ENCODE results near the gene ZFHX3. TPM values are rescaled to one million over a fixed set of nuclear protein-coding genes. Genes with fewer than 3 reads are reported as not detected.

ZFHX3 gene
- polyA plus RNA-seq, 1 experiment, result 2.2 TPM

GRCh38 chr16:72752004-72752695 is 295.8 kb downstream of the ZFHX3 start:
- ChIA-PET CTCF (interaction anchor here (0.6 to 1.2 kb wide), 4 partner anchors 9 to 266 kb away, joined by 3 to 4 read pairs (median 3); no protein-coding TSS in a partner anchor), POLR2A (no interaction called here)
- H3K36me3 ChIP-seq (ENCODE audit: control insufficient read depth, insufficient read depth, low read length), result no peaks in the 10 kb centered on the region
- H3K4me3 ChIP-seq (ENCODE audit: low read depth, low read length), result no peak overlapping the region
- no peak for TF ChIP-seq CTCF (IDR thresholded peaks at IDR 0.05; ENCODE audit: insufficient read depth, low read depth, low read length)
- no peak for DNase-seq (ENCODE audit: low read depth)
- no peaks in the 10 kb centered on the region for H3K27me3 ChIP-seq (ENCODE audit: control insufficient read depth, insufficient read depth, low read length)

- ChIA-PET CTCF (no interaction called here), POLR2A (no interaction called here)
- H3K36me3 ChIP-seq (ENCODE audit: control insufficient read depth, insufficient read depth, low read length), result no peaks in the 10 kb centered on the region
- TF ChIP-seq CTCF (IDR thresholded peaks at IDR 0.05; ENCODE audit: insufficient read depth, low read depth, low read length), result no peak
- no peak for DNase-seq (ENCODE audit: low read depth)
- no peaks in the 10 kb centered on the region for H3K27me3 ChIP-seq (ENCODE audit: control insufficient read depth, insufficient read depth, low read length)
- no peak overlapping the region for H3K4me3 ChIP-seq (ENCODE audit: low read depth, low read length)
Measured at GRCh38 chr16:72751076-72751475, 296.9 kb downstream of the ZFHX3 start.

- Histone ChIP-seq H3K27me3 (ENCODE audit: control insufficient read depth, insufficient read depth, low read length) (no peaks in the 10 kb centered on the region), H3K4me3 (ENCODE audit: low read depth, low read length) (no peak overlapping the region), H3K36me3 (ENCODE audit: control insufficient read depth, insufficient read depth, low read length) (no peaks in the 10 kb centered on the region)
- TF ChIP-seq CTCF (IDR thresholded peaks at IDR 0.05; ENCODE audit: insufficient read depth, low read depth, low read length), result no peak
- ChIA-PET POLR2A (no interaction called here), CTCF (no interaction called here)
- no peak for DNase-seq (ENCODE audit: low read depth)
Measured at GRCh38 chr16:72749091-72749490, 298.8 kb downstream of the ZFHX3 start.

GRCh38 chr16:72744076-72744793 is 303.7 kb downstream of the ZFHX3 start:
- no peak for DNase-seq (ENCODE audit: low read depth)
- POLR2A ChIA-PET, result no interaction called here

More at GRCh38 chr16:72744076-72744793, 303.7 kb downstream of the ZFHX3 start:
- Histone ChIP-seq H3K4me3 (ENCODE audit: low read depth, low read length) (no peak overlapping the region), H3K27me3 (ENCODE audit: control insufficient read depth, insufficient read depth, low read length) (no peaks in the 10 kb centered on the region), H3K36me3 (ENCODE audit: control insufficient read depth, insufficient read depth, low read length) (no peaks in the 10 kb centered on the region)
- TF ChIP-seq CTCF (IDR thresholded peaks at IDR 0.05; ENCODE audit: insufficient read depth, low read depth, low read length), result no peak
- CTCF ChIA-PET, result interaction anchor here (0.6 kb wide), 1 partner anchor 14 kb away, joined by 5 read pairs; no protein-coding TSS in a partner anchor
